ENCODE measurements around the gene SPATA9.

DNA sequence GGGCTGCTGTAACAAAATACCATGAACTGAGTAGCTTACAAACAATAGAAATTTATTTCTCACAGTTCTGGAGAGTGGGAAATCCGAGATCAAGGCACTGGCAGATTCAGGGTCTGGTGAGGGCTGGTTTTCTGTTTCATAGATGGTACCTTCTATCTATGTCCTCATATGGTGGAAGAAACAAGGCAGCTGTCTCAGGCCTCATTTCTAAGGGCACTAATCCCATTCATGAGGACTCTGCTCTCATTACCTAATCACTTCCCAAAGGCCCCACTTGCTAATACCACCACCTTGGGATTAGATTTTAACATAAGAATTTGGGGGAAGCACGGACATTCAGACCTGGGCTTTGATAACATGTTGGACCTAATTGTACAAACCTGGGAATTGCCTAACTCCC is 22.7 kb downstream of the SPATA9 start:
- TF ChIP-seq, protein P1, sequence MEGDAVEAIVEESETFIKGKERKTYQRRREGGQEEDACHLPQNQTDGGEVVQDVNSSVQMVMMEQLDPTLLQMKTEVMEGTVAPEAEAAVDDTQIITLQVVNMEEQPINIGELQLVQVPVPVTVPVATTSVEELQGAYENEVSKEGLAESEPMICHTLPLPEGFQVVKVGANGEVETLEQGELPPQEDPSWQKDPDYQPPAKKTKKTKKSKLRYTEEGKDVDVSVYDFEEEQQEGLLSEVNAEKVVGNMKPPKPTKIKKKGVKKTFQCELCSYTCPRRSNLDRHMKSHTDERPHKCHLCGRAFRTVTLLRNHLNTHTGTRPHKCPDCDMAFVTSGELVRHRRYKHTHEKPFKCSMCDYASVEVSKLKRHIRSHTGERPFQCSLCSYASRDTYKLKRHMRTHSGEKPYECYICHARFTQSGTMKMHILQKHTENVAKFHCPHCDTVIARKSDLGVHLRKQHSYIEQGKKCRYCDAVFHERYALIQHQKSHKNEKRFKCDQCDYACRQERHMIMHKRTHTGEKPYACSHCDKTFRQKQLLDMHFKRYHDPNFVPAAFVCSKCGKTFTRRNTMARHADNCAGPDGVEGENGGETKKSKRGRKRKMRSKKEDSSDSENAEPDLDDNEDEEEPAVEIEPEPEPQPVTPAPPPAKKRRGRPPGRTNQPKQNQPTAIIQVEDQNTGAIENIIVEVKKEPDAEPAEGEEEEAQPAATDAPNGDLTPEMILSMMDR (IDR thresholded peaks at IDR 0.05): no peak
- TF ChIP-seq EZH2 (IDR thresholded peaks at IDR 0.05; ENCODE audit: borderline replicate concordance, insufficient read depth, low read depth, low read length, poor library complexity, severe bottlenecking): no peak

Measured in B cell (primary cell).